Epithelial cell of esophagus (primary cell): Measurements from ENCODE around the gene CBL.

Experiments used
- DNase-seq: peaks from one replicate; pipeline ENCODE4 v3.0.0; 2010; ENCODE audit warnings: low read depth
- H3K4me3 ChIP-seq: 2 replicates; pipeline ENCODE4 v1.5.1; 2011; ENCODE audit warnings: mild to moderate bottlenecking, low read length, control low read depth
- CTCF ChIP-seq: IDR thresholded peaks from 2 replicates; pipeline ENCODE4 v1.5.1; 2011; ENCODE audit warnings: low read depth, mild to moderate bottlenecking, low read length, control low read depth, inconsistent platforms; ENCODE audit not compliant: insufficient read depth; ENCODE audit errors: missing control alignments

CBL gene

GRCh38 chr11:119356349-119357031, 150.4 kb downstream of the CBL start:
- H3K4me3 ChIP-seq: peak overlapping the region; percentile 43
- peak; percentile 77 for DNase-seq
- peak; percentile 65 for TF ChIP-seq CTCF

- DNase-seq: no peak
- no peak overlapping the region for H3K4me3 ChIP-seq
- no peak for TF ChIP-seq CTCF
Measured at GRCh38 chr11:119357074-119357473, 150.9 kb downstream of the CBL start.
